Upper lobe of left lung (tissue), 6 donors: ENCODE results near the gene EIF1. TPM values are rescaled to one million over a fixed set of nuclear protein-coding genes. Genes with fewer than 3 reads are reported as not detected.

ENCODE experiments used
- ATAC-seq, 2 donors: fragments of 200-7000 bp; cut with Tn5 transposase; one replicate each; pipeline ENCODE4 v1.9.1; 2022; ENCODE audit warnings: mild to moderate bottlenecking in 2 of 2, moderate library complexity in 2 of 2; ENCODE audit not compliant: low FRiP score in 2 of 2
- DNase-seq, 2 donors: peaks; one replicate each; pipeline ENCODE4 v3.0.0-alpha.2; 2019 to 2020
- H3K27ac ChIP-seq, 4 donors: fragments of 200-600 bp; sonication (generic); one replicate each; pipeline ENCODE4 v1.5.1; 2016 to 2019
- H3K27me3 ChIP-seq, 4 donors: fragments of 200-600 bp; sonication (generic); one replicate each; pipeline ENCODE4 v1.5.1; 2017 to 2019
- H3K36me3 ChIP-seq, 4 donors: fragments of 200-600 bp; sonication (generic); one replicate each; pipeline ENCODE4 v1.5.1; 2016 to 2019
- H3K4me1 ChIP-seq, 4 donors: fragments of 200-600 bp; sonication (generic); one replicate each; pipeline ENCODE4 v1.5.1; 2018 to 2019
- H3K4me3 ChIP-seq, 4 donors: fragments of 200-600 bp; sonication (generic); one replicate each; pipeline ENCODE4 v1.5.1; 2017 to 2019; ENCODE audit warnings: mild to moderate bottlenecking in 2 of 4, moderate library complexity in 1 of 4
- H3K9me3 ChIP-seq, 4 donors: fragments of 200-600 bp; sonication (generic); one replicate each; pipeline ENCODE4 v1.5.1; 2018 to 2019
- EP300 ChIP-seq, 4 donors: sonication (generic); formaldehyde crosslinking; IDR thresholded peaks; one replicate each; pipeline ENCODE4 v1.5.1; 2017; ENCODE audit warnings: antibody characterized with exemption in 4 of 4, control low read depth in 2 of 4
- POLR2A ChIP-seq, 4 donors: fragments of 450-650 bp; IDR thresholded peaks; one replicate each; pipeline ENCODE4 v1.5.1; 2016 to 2017; ENCODE audit warnings: antibody characterized with exemption in 4 of 4, mild to moderate bottlenecking in 2 of 4
- POLR2AphosphoS5 ChIP-seq, 2 donors: sonication (generic); formaldehyde crosslinking; IDR thresholded peaks; one replicate each; pipeline ENCODE4 v1.5.1; 2017; ENCODE audit warnings: antibody characterized with exemption in 2 of 2
- WGBS, 2 donors: methylation state at CpG; one replicate each; pipeline ENCODE4 v1.1.5; 2017 to 2018; 5-methylcytosine and 5-hydroxymethylcytosine counted together
- total RNA-seq, 6 donors: library from RNA; depleted of rRNA in 4 of 6; stranded (reverse); fragments of >200 nt in 4 of 6; gene quantifications; one replicate each; pipeline versions ENCODE4 v1.1.0 to v1.2.1, GENCODE V29; 2016 to 2021
- TF ChIP-seq, protein P1 (sequence below), 6 experiments: fragments of 450-650 bp in 4 of 6; fragments of 200-600 bp in 2 of 6; sonication (generic) in 2 of 6; IDR thresholded peaks; one replicate each; pipeline ENCODE4 v1.5.1; 2016 to 2019; ENCODE audit warnings: antibody characterized with exemption in 6 of 6
- donor health status: DM: no; HTN: no; CAD: no; lungs with moderate emphysema.
- donor health status: DM: no; HTN: yes; CAD: no; lungs with severe emphysema.

EIF1 gene
- total RNA-seq, 6 donors from 2014 or later, result 109 to 998 (median 405) TPM

GRCh38 chr17:41649923-41650519 is 38.7 kb upstream of the EIF1 start:
- no peak for DNase-seq
- Histone ChIP-seq H3K4me1 (peaks cover 22 to 58% (median 38%) of the 10 kb centered on the region in 4 donors), H3K9me3 (no peaks in the 10 kb centered on the region), H3K36me3 (no peaks in the 10 kb centered on the region), H3K27ac (peak overlapping the region; percentile 84 to 89 (median 86)), H3K27me3 (no peaks in the 10 kb centered on the region), H3K4me3 (no peak overlapping the region)
- ATAC-seq, result no peak
- 88 to 93% methylated on average over 10 of the region's 10 CpGs for WGBS, 2 donors
- no peak for TF ChIP-seq POLR2AphosphoS5 (IDR thresholded peaks at IDR 0.05)
- no peak for TF ChIP-seq EP300 (IDR thresholded peaks at IDR 0.05)
- TF ChIP-seq, protein P1, sequence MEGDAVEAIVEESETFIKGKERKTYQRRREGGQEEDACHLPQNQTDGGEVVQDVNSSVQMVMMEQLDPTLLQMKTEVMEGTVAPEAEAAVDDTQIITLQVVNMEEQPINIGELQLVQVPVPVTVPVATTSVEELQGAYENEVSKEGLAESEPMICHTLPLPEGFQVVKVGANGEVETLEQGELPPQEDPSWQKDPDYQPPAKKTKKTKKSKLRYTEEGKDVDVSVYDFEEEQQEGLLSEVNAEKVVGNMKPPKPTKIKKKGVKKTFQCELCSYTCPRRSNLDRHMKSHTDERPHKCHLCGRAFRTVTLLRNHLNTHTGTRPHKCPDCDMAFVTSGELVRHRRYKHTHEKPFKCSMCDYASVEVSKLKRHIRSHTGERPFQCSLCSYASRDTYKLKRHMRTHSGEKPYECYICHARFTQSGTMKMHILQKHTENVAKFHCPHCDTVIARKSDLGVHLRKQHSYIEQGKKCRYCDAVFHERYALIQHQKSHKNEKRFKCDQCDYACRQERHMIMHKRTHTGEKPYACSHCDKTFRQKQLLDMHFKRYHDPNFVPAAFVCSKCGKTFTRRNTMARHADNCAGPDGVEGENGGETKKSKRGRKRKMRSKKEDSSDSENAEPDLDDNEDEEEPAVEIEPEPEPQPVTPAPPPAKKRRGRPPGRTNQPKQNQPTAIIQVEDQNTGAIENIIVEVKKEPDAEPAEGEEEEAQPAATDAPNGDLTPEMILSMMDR (IDR thresholded peaks at IDR 0.05), result no peak
- TF ChIP-seq POLR2A (IDR thresholded peaks at IDR 0.05), result no peak

DNA sequence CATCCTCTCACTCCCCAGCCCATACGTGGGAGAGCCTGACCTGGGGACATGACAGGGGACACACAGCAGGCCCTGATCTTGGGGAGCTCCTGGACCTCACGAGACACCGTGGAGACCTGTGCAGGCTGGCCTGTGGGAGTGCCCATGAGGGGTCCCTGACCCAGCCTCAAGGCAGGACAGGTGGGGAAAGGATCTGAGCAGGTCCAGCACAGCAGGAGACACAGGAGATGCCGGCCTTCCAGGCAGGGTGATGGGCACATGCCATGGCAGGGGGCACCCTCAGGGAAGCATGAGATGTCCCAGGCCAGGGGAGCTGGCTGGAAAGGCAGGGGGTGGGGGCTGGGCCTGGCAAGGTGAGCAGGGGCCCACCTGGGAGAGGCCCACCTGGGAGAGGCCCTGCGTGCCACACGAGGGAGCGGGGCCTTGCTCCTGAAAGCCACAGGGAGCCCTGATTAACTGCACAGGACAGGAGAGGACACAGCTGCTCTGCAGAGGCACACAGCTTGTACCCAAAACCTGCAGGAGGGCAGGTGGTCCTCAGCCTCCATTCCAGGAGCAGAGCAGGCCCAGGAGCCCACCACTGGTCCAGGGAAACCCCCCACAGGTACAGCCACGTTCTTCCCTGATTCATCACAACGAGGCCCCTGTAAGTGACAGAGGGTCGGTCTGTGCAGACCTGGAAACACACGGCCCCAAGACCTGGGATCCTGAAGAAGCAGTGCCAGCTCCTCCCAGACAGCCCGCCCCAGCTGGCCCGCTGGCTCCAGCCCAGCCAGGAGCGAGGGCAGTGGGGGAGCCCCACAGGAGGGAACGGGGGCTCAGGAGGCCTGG is 37.7 kb upstream of the EIF1 start:
- H3K4me1 ChIP-seq, result peaks cover 21 to 68% (median 43%) of the 10 kb centered on the region in 4 donors
- H3K4me3 ChIP-seq, result no peak overlapping the region
- TF ChIP-seq POLR2A (IDR thresholded peaks at IDR 0.05) (no peak), EP300 (IDR thresholded peaks at IDR 0.05) (no peak), POLR2AphosphoS5 (IDR thresholded peaks at IDR 0.05) (no peak)
- TF ChIP-seq, protein P1 (IDR thresholded peaks at IDR 0.05), result no peak
- H3K27me3 ChIP-seq, result no peaks in the 10 kb centered on the region
- H3K9me3 ChIP-seq, result no peaks in the 10 kb centered on the region
- ATAC-seq (no peak), DNase-seq (peak in 1 of 2 donors; percentile 90)
- WGBS, 2 donors, result 65 to 79% methylated on average over 4 to 12 of the region's 15 CpGs
- no peaks in the 10 kb centered on the region for H3K36me3 ChIP-seq
- peak overlapping the region; percentile 84 to 89 (median 86) for H3K27ac ChIP-seq

GRCh38 chr17:41651625-41652460 is 36.8 kb upstream of the EIF1 start:
- H3K27ac ChIP-seq, result peak overlapping the region; percentile 84 to 89 (median 86)

DNA sequence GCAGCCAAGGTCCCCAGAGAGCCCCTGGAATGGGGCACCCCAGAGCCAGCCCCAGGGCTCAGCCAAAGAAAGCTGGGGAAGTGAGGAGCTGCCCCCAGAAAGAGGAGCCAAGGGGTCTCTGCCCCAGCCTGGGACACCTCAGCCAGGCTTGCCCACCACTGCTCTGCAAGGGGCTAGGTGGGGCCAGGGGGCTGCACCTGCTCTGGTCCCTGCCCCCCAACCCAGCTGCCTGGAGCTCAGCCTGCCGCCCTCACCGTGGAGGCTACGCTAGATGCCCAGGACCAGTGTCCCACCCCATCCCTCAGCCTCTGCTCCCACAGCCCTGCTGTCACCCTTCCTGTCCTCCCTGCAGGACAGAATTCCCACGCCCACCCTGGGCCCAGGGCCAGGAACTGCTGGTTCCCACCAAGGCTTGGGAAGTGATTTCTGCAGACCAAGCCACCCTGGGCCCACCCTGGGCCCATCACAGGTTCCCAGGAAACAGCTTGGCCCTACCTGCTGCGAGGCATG is 36.2 kb upstream of the EIF1 start:
- TF ChIP-seq, protein P1 (IDR thresholded peaks at IDR 0.05), result no peak
- TF ChIP-seq POLR2AphosphoS5 (IDR thresholded peaks at IDR 0.05) (no peak), POLR2A (IDR thresholded peaks at IDR 0.05) (no peak), EP300 (IDR thresholded peaks at IDR 0.05) (no peak)
- H3K27ac ChIP-seq, result peak overlapping the region; percentile 84 to 89 (median 86)
- H3K4me1 ChIP-seq, result peaks cover 27 to 82% (median 49%) of the 10 kb centered on the region in 4 donors
- WGBS, 2 donors, result 75% methylated on average over 3 of the region's 5 CpGs; no CpG with 5 or more reads in 1 of the 2 donors
- H3K36me3 ChIP-seq, result no peaks in the 10 kb centered on the region
- H3K9me3 ChIP-seq, result no peaks in the 10 kb centered on the region
- ATAC-seq, result no peak
- no peak for DNase-seq
- no peak overlapping the region for H3K4me3 ChIP-seq
- H3K27me3 ChIP-seq, result no peaks in the 10 kb centered on the region

More at GRCh38 chr17:41651625-41652460, 36.8 kb upstream of the EIF1 start:
- Histone ChIP-seq H3K4me1 (peaks cover 28 to 76% (median 48%) of the 10 kb centered on the region in 4 donors), H3K4me3 (no peak overlapping the region), H3K36me3 (no peaks in the 10 kb centered on the region), H3K27me3 (no peaks in the 10 kb centered on the region), H3K9me3 (no peaks in the 10 kb centered on the region)
- ATAC-seq (peak; percentile 11 to 76), DNase-seq (peak in 1 of 2 donors; percentile 82)
- TF ChIP-seq, protein P1 (IDR thresholded peaks at IDR 0.05), result no peak
- TF ChIP-seq EP300 (IDR thresholded peaks at IDR 0.05) (peak in 1 of 4 donors; percentile 39), POLR2A (IDR thresholded peaks at IDR 0.05) (peak in 1 of 4 donors; percentile 15), POLR2AphosphoS5 (IDR thresholded peaks at IDR 0.05) (no peak)
- WGBS, 2 donors, result 68 to 95% methylated on average over 6 to 12 of the region's 13 CpGs
